ENCODE results near the gene RCSD1. TPM values are rescaled to one million over a fixed set of nuclear protein-coding genes. Genes with fewer than 3 reads are reported as not detected.
A peak's percentile ranks its signal among the peaks of the same experiment; 100 is the strongest.

Gene RCSD1
- total RNA-seq, 1 donor from 2014 or later: 39.5 TPM

DNA sequence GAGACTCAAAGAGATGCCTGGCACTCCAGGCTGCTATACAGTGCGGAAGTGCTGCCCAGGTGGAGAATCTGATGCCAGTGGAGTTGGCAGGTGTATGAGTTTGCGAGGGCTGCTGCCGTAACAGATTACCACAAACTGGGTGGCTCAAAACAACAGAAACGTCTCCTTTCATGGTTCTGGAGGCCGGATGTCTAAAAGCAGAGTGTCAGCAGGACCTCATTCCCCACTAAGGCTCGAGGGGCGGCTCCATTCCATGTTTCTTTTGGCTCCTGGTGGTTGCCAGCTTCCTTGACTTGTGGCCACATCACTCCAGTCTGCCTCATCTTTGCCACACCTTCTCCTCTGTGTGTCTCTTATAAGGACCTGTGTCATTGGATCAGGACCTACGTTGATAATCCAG lies 10.0 kb downstream of the RCSD1 start:
- Mint-ChIP-seq H3K27me3 (ENCODE audit: unreplicated experiment) (peaks cover 12% of the 10 kb centered on the region), H3K4me3 (ENCODE audit: unreplicated experiment) (no peak overlapping the region), H3K36me3 (ENCODE audit: low read depth, unreplicated experiment) (peaks cover 20% of the 10 kb centered on the region), H3K9me3 (ENCODE audit: unreplicated experiment) (no peaks in the 10 kb centered on the region), H3K27ac (ENCODE audit: unreplicated experiment) (no peak overlapping the region), H3K4me1 (ENCODE audit: unreplicated experiment) (peaks cover 55% of the 10 kb centered on the region)
- TF ChIP-seq, protein P1, sequence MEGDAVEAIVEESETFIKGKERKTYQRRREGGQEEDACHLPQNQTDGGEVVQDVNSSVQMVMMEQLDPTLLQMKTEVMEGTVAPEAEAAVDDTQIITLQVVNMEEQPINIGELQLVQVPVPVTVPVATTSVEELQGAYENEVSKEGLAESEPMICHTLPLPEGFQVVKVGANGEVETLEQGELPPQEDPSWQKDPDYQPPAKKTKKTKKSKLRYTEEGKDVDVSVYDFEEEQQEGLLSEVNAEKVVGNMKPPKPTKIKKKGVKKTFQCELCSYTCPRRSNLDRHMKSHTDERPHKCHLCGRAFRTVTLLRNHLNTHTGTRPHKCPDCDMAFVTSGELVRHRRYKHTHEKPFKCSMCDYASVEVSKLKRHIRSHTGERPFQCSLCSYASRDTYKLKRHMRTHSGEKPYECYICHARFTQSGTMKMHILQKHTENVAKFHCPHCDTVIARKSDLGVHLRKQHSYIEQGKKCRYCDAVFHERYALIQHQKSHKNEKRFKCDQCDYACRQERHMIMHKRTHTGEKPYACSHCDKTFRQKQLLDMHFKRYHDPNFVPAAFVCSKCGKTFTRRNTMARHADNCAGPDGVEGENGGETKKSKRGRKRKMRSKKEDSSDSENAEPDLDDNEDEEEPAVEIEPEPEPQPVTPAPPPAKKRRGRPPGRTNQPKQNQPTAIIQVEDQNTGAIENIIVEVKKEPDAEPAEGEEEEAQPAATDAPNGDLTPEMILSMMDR (IDR thresholded peaks at IDR 0.05; ENCODE audit: unreplicated experiment): no peak
- no peak for DNase-seq (ENCODE audit: low spot score)

DNA sequence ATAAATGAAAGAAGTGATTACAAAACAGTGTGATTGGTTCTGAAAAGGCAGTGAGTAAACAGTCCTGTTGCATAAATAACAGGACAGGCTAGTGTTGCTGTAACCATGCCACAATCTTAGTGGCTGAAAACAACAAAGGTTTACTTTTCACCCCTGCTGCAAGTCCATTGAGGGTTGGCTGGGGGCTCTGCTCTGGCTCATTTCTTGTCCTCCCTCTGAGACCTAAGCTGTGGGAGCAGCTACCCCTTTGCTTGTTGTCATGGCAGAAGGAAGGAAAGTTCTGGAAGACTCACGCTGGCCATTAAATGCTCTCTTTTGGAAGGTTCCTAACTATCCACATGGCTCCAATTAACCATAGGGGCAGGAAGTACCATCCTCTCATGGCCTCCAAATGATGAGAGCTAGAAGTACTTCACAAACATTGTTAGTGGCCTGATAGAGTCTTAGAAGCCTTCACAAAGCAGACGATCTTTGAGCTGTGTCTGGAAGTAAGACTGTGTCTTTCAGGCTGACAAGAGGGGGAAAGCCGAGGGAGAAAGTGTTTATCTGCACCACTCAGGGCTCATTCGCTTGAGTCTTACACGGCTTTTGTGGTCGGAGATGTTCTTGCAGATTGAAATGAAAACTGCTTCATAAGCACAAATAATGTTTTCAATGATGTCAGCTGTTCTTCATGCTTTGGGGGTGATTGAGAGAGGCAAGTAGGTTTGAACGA lies 11.9 kb downstream of the RCSD1 start:
- TF ChIP-seq, protein P1 (IDR thresholded peaks at IDR 0.05; ENCODE audit: unreplicated experiment): no peak

DNA sequence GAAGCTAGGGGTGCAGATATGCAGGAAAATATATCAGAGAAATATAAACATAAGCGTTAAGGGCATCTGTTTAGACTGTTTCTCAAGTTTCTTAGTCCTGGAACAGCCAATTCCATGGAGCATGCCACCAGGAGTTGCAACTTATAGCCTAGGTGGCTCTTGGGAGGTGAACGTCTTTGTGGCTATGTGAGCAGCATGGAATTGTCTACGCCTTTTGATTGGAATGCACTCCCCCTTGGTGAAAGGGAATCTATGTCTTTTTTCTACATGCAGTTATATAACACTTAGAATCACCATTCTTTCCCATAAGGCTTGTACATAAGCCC lies 12.4 kb downstream of the RCSD1 start:
- DNase-seq (ENCODE audit: low spot score): no peak
- peaks cover 29% of the 10 kb centered on the region for H3K36me3 Mint-ChIP-seq (ENCODE audit: low read depth, unreplicated experiment)
- TF ChIP-seq, protein P1 (IDR thresholded peaks at IDR 0.05; ENCODE audit: unreplicated experiment): no peak
- H3K27me3 Mint-ChIP-seq (ENCODE audit: unreplicated experiment): peaks cover 7% of the 10 kb centered on the region
- no peak overlapping the region for H3K4me3 Mint-ChIP-seq (ENCODE audit: unreplicated experiment)
- no peaks in the 10 kb centered on the region for H3K9me3 Mint-ChIP-seq (ENCODE audit: unreplicated experiment)
- no peak overlapping the region for H3K27ac Mint-ChIP-seq (ENCODE audit: unreplicated experiment)
- peaks cover 42% of the 10 kb centered on the region for H3K4me1 Mint-ChIP-seq (ENCODE audit: unreplicated experiment)

More for the DNA sequence above, 11.9 kb downstream of the RCSD1 start:
- peaks cover 48% of the 10 kb centered on the region for H3K4me1 Mint-ChIP-seq (ENCODE audit: unreplicated experiment)
- peaks cover 29% of the 10 kb centered on the region for H3K36me3 Mint-ChIP-seq (ENCODE audit: low read depth, unreplicated experiment)
- no peaks in the 10 kb centered on the region for H3K9me3 Mint-ChIP-seq (ENCODE audit: unreplicated experiment)
- H3K4me3 Mint-ChIP-seq (ENCODE audit: unreplicated experiment): no peak overlapping the region
- H3K27me3 Mint-ChIP-seq (ENCODE audit: unreplicated experiment): peaks cover 9% of the 10 kb centered on the region
- DNase-seq (ENCODE audit: low spot score): no peak
- H3K27ac Mint-ChIP-seq (ENCODE audit: unreplicated experiment): peak overlapping the region; percentile 43

DNA sequence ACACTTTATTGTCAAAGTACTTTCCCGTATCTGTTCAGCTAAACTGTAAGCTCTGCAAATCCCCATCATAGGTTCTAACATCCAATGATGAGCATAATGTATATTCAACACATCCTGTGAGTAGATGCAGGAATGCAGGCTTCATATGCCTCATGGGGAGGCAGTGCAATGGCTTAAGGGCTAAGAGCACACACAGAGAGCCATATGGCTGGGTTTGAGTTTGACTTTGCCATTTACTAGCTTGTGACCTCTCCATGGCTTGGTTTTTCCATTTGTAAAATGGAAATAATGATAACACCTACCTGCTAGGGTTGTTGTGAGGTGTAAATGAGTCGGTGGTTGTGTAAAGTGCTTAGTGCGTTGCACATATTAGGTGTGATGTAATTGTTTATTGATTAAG lies 13.4 kb downstream of the RCSD1 start:
- Mint-ChIP-seq H3K4me1 (ENCODE audit: unreplicated experiment) (peaks cover 38% of the 10 kb centered on the region), H3K9me3 (ENCODE audit: unreplicated experiment) (no peaks in the 10 kb centered on the region), H3K27ac (ENCODE audit: unreplicated experiment) (no peak overlapping the region), H3K4me3 (ENCODE audit: unreplicated experiment) (no peak overlapping the region), H3K36me3 (ENCODE audit: low read depth, unreplicated experiment) (peaks cover 23% of the 10 kb centered on the region), H3K27me3 (ENCODE audit: unreplicated experiment) (peaks cover 2% of the 10 kb centered on the region)
- TF ChIP-seq, protein P1 (IDR thresholded peaks at IDR 0.05; ENCODE audit: unreplicated experiment): no peak
- DNase-seq (ENCODE audit: low spot score): no peak

DNA sequence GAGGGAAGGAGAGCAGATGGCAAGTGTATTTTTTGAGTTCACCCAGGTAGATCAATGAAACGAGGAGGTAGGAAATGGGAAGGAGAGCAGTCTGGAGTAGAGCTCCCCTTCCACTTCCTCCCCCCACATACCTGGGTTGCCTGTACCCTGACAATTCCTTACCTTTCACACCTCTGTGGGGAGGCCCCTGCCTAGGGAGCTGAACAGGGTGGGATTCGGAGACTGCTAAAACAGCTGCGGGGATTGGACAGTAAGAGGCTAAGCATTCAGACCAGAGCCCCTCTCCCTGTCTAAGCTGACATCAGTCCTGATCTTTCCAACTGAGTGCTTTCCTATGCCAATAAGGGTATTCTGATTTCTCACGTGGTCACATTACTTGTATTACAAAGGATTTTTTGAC lies 14.5 kb downstream of the RCSD1 start:
- peaks cover 27% of the 10 kb centered on the region for H3K36me3 Mint-ChIP-seq (ENCODE audit: low read depth, unreplicated experiment)
- no peaks in the 10 kb centered on the region for H3K9me3 Mint-ChIP-seq (ENCODE audit: unreplicated experiment)
- TF ChIP-seq, protein P1 (IDR thresholded peaks at IDR 0.05; ENCODE audit: unreplicated experiment): no peak
- DNase-seq (ENCODE audit: low spot score): no peak
- H3K27ac Mint-ChIP-seq (ENCODE audit: unreplicated experiment): no peak overlapping the region
- peaks cover 2% of the 10 kb centered on the region for H3K27me3 Mint-ChIP-seq (ENCODE audit: unreplicated experiment)
- H3K4me3 Mint-ChIP-seq (ENCODE audit: unreplicated experiment): no peak overlapping the region
- H3K4me1 Mint-ChIP-seq (ENCODE audit: unreplicated experiment): peaks cover 49% of the 10 kb centered on the region

Measured in endothelial cell (in vitro differentiated cells).